Raji (cell line): Measurements from ENCODE around the gene RAB3GAP2.

ENCODE experiments used
- POLR2A ChIP-seq: IDR thresholded peaks from 2 replicates; pipeline ENCODE4 v1.6.1; 2011; ENCODE audit warnings: low read depth, low read length, control low read depth; ENCODE audit not compliant: insufficient read depth

The RAB3GAP2 gene

GRCh38 chr1:220272047-220272840 is at the start of gene RAB3GAP2:
RAB3GAP2 (minus strand) TSS chr1:220272453; CDS start chr1:220272337, 116 bp downstream.
- peak; percentile 86 for TF ChIP-seq POLR2A

GRCh38 chr1:220321758-220322157 is 49.5 kb upstream of the RAB3GAP2 start:
- no peak for TF ChIP-seq POLR2A

GRCh38 chr1:220320709-220321108 is 48.5 kb upstream of the RAB3GAP2 start:
- TF ChIP-seq POLR2A, result no peak

GRCh38 chr1:220318673-220319072 is 46.4 kb upstream of the RAB3GAP2 start:
- no peak for TF ChIP-seq POLR2A

- no peak for TF ChIP-seq POLR2A
Observed at GRCh38 chr1:220317161-220317560, 44.9 kb upstream of the RAB3GAP2 start.

GRCh38 chr1:220316305-220316704 is 44.1 kb upstream of the RAB3GAP2 start:
- TF ChIP-seq POLR2A, result no peak

GRCh38 chr1:220315070-220315839 is 43.0 kb upstream of the RAB3GAP2 start:
- no peak for TF ChIP-seq POLR2A

- no peak for TF ChIP-seq POLR2A
Observed at GRCh38 chr1:220313576-220313975, 41.3 kb upstream of the RAB3GAP2 start.

- TF ChIP-seq POLR2A, result no peak
Observed at GRCh38 chr1:220307607-220308006, 35.4 kb upstream of the RAB3GAP2 start.

- no peak for TF ChIP-seq POLR2A
Observed at GRCh38 chr1:220306339-220306738, 34.1 kb upstream of the RAB3GAP2 start.

GRCh38 chr1:220303871-220304270 is 31.6 kb upstream of the RAB3GAP2 start:
- no peak for TF ChIP-seq POLR2A

- no peak for TF ChIP-seq POLR2A
Observed at GRCh38 chr1:220301630-220302029, 29.4 kb upstream of the RAB3GAP2 start.

- TF ChIP-seq POLR2A, result no peak
Observed at GRCh38 chr1:220300442-220301121, 28.3 kb upstream of the RAB3GAP2 start.

- TF ChIP-seq POLR2A, result no peak
Observed at GRCh38 chr1:220299337-220299736, 27.1 kb upstream of the RAB3GAP2 start.

GRCh38 chr1:220298470-220299205 is 26.4 kb upstream of the RAB3GAP2 start:
- TF ChIP-seq POLR2A, result no peak
